ENCODE data around the gene GNAI2.

Gene GNAI2

DNA sequence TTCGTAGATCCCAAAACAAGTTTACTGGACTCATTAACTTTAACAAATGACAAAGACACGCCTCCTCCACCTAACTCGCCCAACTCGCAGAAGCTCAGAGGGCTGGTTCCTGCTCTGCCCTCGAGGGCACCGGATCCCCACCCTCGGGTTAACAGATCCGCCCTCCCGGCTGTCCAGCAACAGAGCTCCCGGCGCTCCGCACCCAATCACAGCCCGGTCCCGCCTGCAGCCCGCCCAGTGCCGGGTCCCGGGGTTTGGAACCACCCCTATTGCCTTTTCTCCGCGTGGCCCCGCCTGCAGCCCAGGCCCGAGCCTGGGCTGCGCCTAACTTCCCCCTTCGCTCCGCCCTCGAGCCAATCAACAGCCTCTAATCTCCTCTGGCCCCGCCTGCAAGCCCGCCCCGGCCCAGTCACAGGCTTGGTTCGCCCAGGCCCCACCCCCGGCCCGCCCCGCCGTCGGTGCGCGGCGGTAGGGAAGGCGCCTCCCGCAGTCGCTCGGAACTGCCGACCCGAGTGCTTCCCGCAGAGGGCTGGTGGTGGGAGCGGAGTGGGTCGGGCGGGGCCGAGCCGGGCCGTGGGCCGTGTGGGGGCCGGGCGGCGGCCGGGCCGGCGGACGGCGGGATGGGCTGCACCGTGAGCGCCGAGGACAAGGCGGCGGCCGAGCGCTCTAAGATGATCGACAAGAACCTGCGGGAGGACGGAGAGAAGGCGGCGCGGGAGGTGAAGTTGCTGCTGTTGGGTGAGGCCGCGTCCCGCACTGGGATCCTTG lies at the start of gene GNAI2:
GNAI2 (plus strand) TSS at position 489 of the 768 bp plus-strand sequence; CDS start at position 621, 132 bp downstream.
- intact Hi-C loops (cut with DNase I): no loop called here
- DNase-seq: peak; percentile 96 to 100 (median 99)

DNA sequence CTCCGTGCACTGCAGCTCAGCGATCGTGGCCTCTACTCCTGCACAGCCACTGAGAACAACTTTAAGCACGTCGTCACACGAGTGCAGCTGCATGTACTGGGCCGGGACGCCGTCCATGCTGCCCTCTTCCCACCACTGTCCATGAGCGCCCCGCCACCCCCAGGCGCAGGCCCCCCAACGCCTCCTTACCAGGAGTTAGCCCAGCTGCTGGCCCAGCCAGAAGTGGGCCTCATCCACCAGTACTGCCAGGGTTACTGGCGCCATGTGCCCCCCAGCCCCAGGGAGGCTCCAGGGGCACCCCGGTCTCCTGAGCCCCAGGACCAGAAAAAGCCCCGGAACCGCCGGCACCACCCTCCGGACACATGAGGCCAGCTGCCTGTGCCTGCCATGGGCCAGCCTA lies 48.3 kb upstream of the GNAI2 start:
- intact Hi-C loops (cut with DNase I): no loop called here
- DNase-seq: no peak

DNA sequence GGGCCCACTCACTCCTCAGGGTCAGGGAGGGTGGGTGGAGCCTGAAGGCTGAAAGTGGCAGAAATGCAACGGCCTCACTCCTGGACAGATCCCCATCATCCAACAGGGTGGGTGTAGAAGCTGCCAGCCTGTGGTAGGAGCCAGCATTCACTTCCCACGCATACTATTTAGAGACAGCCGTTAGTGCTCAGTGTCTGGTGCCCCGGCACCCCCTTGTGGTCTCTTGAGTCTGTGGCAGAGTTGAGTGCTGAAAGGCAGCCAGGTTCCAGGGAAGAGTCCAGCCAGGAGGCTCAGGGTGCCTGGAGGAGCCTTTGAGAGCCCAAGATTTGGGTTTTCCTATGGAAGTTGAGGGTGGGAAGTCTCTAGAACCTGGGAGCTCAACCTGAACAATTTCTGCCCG lies 46.7 kb upstream of the GNAI2 start:
- peak; percentile 57 to 96 (median 77) for DNase-seq
- intact Hi-C loops (cut with DNase I): loop anchor here (1.0 kb wide), 1 partner anchor 68 kb away; no protein-coding TSS in a partner anchor

DNA sequence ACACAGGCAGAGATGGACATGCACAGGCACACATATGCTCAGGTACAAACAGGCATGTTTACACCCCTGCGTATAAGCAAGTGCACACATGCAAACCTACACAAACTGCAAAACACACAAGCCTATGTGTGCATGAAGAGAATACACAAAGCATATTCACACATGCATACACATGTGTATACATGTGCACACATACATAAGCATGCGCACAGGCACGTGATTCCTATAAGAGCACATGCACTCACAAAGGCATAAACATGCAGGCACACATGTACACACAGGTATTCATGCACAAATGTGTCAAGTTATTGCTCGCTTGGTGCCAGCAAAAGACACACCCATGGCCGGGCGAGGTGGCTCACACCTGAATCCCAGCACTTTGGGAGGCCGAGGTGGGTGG lies 46.0 kb upstream of the GNAI2 start:
- no peak for DNase-seq
- intact Hi-C loops (cut with DNase I): loop anchor here (1.0 to 5.0 kb wide), 2 partner anchors 69 to 82 kb away; no protein-coding TSS in a partner anchor

DNA sequence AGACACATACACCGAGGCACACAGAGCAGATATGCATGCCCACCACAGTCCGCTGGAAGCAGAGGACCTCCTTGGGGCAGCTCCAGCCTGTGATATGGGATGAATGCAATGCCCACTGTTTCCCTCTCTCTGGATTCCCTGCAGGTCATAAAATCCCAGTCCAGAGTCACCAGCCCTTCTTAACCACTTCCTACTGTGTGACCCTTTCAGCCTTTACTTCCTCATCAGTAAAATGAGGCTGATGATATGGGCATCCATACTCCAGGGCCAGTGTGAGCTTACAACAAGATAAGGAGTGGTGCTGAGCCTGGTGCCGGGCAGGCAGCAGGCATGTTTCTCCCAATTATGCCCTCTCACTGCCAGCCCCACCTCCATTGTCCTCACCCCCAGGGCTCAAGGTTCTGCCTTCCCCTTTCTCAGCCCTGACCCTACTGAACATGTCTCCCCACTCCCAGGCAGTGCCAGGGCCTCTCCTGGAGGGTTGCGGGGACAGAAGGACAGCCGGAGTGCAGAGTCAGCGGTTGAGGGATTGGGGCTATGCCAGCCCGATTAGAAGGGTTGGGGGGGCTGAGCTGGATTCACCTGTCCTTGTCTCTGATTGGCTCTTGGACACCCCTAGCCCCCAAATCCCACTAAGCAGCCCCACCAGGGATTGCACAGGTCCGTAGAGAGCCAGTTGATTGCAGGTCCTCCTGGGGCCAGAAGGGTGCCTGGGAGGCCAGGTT lies 44.9 kb upstream of the GNAI2 start, which contains the start of gene GNAT1:
GNAT1 (plus strand) TSS at position 675 of the 725 bp plus-strand sequence. CDS start 116 bp downstream, outside the sequence.
- no peak for DNase-seq
- intact Hi-C loops (cut with DNase I): loop anchor here (5.0 kb wide), 1 partner anchor 81 kb away; no protein-coding TSS in a partner anchor

DNA sequence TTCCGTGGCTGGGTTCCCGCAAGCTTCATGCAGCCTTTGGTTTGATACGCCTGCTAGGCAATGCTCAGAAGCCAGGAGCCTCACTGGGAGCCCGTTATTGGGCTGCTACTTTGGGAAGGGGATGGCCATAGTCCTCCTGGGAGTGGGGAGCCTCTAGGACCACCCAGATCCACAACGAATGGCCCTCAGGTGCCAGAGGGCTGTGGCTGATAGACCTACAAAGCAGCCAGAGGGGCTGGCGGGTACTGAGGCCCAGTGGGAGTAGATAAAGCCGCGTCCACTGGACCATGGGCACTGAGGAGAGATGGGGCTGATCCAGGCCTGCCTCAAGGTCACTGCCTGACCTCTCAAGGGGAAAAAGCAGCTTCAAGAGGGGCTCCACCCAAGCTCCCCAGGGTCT lies 43.9 kb upstream of the GNAI2 start:
- intact Hi-C loops (cut with DNase I): loop anchor here (5.0 kb wide), 1 partner anchor 80 kb away; no protein-coding TSS in a partner anchor
- no peak for DNase-seq

DNA sequence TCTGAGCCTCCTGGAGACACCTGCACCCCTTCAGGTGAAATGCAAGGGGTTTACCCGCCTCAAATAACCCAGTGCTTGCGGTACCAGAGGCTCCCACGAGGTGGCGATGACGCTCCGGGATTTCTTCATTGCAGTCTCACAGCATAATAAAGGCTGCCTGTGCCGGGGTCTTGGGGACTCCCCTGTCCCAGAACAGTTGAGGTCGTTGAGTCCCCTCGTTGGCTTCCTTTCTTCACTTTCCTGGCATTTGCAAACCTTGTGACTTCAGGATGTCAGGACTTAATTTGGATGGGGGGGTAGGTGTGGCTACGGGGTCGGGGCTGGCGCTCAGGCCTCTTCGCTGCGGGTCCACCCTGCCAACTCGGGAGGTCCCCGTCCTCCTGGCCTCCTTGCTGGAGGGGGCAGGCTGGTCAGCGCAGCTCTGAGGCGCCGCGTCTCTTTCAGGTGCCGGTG lies 43.3 kb upstream of the GNAI2 start:
- intact Hi-C loops (cut with DNase I): loop anchor here (5.0 kb wide), 1 partner anchor 80 kb away; no protein-coding TSS in a partner anchor
- peak in 9 of 10 donors; percentile 49 to 94 (median 83) for DNase-seq

DNA sequence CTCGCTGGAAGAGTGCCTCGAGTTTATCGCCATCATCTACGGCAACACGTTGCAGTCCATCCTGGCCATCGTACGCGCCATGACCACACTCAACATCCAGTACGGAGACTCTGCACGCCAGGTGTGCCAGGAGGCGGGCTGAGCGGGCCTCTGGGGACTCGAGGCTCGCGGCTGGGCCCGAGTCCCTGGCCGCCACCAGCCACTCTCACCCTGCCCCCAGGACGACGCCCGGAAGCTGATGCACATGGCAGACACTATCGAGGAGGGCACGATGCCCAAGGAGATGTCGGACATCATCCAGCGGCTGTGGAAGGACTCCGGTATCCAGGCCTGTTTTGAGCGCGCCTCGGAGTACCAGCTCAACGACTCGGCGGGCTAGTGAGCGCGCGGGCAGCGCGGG lies 42.7 kb upstream of the GNAI2 start:
- intact Hi-C loops (cut with DNase I): loop anchor here (5.0 kb wide), 1 partner anchor 79 kb away; no protein-coding TSS in a partner anchor
- no peak for DNase-seq

DNA sequence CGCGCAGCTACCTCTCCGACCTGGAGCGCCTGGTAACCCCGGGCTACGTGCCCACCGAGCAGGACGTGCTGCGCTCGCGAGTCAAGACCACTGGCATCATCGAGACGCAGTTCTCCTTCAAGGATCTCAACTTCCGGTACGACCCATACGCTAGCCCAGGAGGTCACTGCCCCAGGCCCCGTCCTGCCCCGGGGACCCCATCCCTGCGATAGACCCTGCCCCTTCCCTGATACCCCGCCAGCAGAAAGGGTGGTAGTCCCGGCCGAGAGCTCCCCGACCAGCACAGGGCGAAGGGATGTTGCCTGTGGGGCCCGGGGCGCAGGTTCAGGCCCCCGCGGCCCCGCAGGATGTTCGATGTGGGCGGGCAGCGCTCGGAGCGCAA lies 42.3 kb upstream of the GNAI2 start:
- DNase-seq: no peak
- intact Hi-C loops (cut with DNase I): loop anchor here (1.0 to 5.0 kb wide), 2 partner anchors 33 to 79 kb away; no protein-coding TSS in a partner anchor

DNA sequence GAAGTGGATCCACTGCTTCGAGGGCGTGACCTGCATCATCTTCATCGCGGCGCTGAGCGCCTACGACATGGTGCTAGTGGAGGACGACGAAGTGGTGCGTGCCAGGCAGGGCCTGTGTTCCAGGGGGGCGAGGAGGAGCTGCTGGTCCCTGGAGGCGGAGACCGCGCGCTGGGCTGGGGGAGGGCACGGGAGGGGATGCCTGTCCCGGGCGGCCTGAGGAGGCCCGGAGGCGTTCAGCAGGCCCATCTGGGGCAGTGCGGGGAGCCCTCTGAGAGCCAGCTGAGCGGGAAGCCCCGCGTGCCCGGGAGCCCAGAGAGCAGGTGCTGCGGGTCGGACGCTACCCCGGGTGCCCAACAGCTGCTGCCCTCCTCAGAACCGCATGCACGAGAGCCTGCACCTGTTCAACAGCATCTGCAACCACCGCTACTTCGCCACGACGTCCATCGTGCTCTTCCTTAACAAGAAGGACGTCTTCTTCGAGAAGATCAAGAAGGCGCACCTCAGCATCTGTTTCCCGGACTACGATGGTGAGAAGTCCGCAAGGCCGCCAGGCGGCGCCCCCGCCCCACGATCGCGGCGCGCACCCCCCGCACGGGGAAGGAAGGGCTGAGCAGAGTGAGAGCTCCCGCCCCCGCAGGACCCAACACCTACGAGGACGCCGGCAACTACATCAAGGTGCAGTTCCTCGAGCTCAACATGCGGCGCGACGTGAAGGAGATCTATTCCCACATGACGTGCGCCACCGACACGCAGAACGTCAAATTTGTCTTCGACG lies 41.7 kb upstream of the GNAI2 start:
- intact Hi-C loops (cut with DNase I): loop anchor here (1.0 to 5.0 kb wide), 2 partner anchors 32 to 78 kb away; no protein-coding TSS in a partner anchor
- DNase-seq: peak; percentile 34 to 97 (median 79)

DNA sequence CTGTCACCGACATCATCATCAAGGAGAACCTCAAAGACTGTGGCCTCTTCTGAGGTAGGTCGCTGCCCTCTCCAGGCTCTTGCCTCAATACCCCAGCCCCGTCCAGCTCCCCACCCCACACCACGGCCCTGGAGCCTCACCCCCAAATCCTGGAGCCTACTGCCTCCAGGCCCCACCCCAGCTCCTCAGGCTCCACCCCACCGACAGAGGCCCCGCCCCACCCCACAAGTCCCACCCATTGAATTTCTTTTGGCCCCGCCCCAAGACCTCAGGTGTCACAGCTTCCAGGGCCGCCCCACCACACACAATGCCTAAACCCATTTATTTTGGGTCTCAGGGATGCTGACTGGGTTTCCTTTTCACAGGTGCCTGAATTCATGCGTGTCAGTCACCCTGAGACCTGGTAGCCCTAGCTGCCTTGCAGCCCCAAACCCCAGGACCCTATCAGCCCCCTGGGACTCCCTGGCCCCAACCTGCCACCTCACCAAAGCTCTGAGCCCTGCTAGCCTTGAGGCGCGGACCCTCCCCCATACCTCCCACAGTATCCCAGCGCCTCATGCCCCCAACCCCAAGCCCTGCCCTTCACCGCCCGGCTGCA lies 41.0 kb upstream of the GNAI2 start:
- no peak for DNase-seq
- intact Hi-C loops (cut with DNase I): loop anchor here (1.0 to 5.0 kb wide), 2 partner anchors 31 to 77 kb away; no protein-coding TSS in a partner anchor

DNA sequence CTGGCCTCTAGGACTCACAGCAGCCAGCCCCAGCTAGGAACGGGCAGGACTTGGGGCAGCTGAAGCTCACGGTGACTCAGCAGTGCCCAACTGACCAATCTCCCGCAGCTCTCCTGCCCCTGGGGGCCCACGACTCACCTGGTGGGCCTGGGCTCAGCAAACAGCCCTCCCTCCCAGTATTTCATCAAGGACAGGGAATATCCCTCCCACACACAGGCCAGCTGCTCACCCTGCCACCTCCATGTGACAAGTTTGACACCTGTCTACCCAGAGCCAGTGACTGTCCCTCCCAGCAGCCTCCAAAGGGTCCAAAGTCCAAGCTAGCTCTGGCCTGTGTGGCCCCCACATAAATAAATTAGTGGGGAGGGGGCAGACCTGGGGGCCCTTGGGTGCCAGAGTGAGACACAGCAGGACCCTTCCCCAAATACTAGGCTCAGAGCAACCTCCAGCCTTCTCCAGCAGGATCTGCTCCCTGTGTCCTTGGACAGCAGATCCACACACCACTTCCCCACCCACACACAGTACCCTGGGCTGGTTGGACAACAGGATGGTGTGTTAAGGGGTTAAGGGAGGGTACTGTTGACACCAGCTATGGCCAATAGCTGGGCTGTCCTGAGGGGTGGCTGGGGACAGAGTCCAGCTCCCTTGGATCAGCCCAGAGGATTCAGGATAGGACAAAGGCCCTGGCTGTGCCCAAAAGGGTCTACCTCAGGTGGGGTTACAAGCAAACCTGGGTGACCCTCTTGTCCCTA lies 40.3 kb upstream of the GNAI2 start:
- no peak for DNase-seq
- intact Hi-C loops (cut with DNase I): no loop called here

DNA sequence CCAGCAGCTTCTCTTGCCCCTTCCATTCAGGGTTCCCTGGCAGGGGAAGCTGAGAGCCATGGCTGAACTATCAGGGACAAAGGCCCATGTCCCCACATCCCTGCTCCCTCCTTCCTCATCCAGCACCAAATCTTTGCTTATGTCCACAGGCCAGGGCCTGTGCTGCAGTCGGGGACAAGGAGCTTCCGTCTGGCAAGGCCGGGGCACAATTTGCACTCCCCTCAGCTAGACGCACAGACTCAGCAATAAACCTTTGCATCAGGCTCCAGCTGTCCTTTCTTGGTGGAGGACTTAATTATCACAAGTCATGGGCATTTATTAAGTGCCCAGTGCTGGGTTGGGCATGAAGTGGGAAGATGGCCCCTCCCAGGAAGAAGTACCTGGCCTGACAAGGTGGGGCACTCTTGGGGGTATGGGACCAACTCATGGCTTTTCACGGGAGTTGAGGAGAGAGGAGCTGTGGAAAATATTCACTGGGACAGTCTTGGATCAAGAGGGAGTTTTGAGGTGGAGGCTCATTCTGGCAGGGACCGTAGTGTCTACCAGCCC lies 39.7 kb upstream of the GNAI2 start:
- intact Hi-C loops (cut with DNase I): no loop called here
- DNase-seq: no peak

DNA sequence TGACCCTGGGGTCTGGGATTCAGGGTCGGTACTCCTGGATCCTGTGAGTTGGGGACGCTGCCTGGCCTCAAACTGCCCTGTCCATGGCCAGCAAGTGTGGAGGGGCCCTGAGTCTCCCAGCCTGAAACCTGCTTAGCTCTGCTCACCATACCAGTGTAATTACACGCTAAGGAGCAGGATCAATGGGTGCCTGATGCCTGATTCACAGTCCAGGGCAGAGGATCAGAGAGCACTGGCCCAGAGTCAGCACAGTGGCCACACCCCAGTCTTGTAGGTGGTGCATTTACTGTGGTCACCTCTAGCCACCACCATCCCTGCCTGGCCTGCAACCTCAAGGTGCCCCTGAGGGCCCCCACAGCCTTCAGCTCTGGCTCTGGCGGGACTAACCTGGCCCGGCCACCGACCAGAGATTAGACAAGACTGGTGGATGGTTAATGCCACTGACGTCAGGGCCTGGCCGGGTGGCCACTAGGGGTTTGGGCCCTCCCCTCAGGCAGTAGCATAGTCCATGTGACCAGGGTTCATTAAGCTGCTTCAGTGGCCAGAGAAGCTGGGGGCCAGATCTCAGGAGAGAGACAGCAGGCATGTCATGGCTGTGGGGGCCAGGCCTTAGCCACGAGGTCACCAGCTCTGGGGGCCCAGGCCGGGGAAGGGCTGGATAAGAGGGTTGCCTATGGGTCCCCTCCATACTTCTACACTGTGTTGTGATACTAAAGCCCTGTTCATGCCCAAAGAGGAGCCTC lies 34.3 kb upstream of the GNAI2 start:
- intact Hi-C loops (cut with DNase I): no loop called here
- DNase-seq: peak in 1 of 10 donors; percentile 69

DNA sequence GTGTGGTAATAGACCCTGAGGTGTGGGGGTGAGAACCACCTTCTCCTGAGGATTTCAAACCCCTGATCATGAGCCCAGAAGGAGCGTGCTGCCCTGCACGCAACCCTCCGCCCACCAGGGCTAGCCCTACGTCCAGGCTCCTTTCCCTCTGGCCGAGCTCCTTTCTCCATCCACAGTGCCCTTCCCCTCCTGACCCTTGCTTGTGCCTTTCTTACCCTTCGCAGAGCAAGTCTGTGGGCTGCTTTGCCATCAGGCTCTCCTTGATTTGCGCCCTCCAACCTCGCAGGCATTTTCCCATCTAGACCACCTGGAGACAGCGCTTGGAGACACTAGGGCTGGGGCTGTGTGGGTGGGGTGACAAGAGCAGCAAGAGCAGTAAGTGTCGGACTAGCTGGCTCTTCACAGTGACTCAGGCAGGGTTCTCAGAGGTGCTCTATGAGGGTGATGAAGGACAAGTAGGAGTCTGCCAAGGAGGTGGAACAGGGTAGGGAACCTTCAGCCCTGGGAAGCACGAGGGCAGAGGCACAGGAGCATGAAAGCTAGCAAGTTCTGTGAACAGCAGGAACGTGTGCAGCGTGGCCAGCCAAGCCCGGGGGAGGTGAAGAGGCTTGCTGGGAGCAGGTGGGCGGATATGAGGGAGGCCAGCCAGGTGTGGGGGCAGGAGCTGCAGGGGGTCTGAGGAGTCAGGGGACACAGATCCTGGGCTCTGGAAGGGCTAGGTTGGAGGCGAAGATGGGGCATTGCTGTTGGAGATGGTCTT lies 33.5 kb upstream of the GNAI2 start:
- peak in 1 of 10 donors; percentile 77 for DNase-seq
- intact Hi-C loops (cut with DNase I): no loop called here

DNA sequence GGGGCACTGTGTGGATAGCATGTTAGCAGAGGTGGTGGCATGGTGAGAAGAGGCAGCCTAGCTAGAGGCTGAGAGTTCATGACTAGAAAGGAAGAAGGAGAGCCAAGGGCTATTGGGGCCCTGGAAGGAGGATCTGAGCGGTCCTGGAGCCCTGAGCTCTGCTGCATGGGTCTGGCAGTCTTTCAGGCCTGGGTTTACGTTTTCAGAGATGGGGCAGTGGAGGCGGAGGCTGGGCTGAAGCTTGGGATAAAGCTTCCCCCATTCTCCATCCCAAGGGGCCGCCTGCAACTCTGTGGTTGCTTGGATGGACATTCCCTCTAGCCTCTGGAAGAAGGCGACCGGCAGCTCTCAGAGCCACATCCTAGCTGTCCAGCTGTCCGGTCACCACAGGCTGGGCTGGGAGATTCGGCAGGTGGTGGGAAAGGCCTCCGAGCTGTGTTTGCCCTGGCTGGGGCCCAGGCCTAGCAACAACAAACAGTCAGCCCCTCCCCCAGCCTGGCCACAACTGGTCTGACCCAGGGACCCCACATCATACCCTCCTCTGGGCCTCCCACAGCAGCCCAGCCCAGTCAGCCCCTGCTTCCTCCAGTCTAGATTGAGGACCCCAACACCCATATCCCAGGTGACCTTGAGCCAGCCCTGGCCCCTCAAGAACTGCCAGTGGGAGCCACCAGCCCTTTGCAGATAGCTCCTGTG lies 32.7 kb upstream of the GNAI2 start:
- DNase-seq: peak in 1 of 10 donors; percentile 72
- intact Hi-C loops (cut with DNase I): no loop called here

Measured in posterior cingulate gyrus (tissue), 11 donors.